Measurements from ENCODE around the gene ATP6V0A1.
"Not testable (repeated sequence)": the region's sequence is repeated elsewhere in the genome, so short reads cannot be mapped to it uniquely, and the experiment has no call there.

Gene ATP6V0A1

DNA sequence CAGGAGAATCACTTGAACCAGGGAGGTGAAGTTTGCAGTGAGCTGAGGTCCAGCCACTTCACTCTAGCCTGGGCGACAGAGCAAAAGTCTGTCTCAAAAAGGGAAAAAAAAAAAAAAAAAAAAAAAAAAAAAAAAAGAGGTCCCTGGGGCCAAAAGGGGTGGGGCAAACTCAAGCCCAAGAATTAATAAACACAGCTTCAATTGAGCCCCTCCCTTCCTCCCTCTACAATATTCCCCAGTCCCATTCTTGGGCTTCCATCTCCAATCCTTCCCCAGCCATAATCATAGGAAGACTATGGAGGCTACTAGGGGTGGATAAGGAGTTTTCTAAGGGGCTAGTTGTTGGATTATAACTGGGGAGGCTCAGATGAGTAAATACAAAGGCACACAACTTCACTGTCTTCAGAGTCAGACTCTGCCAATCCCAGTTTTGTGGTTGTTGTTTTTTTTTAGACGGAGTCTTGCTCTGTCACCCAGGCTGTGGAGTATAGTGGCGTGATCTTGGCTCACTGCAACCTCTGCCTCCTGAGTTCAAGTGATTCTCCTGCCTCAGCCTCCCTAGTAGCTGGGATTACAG lies 45.1 kb upstream of the ATP6V0A1 start:
- Histone ChIP-seq H3K36me3 (ENCODE audit: control insufficient read depth, insufficient read depth, low read length) (no peaks in the 10 kb centered on the region), H3K27me3 (replicated peaks; ENCODE audit: control insufficient read depth, insufficient read depth, low read length) (no peaks in the 10 kb centered on the region), H3K4me3 (replicated peaks; ENCODE audit: low read depth, low read length) (no peak overlapping the region)
- TF ChIP-seq, protein P1, sequence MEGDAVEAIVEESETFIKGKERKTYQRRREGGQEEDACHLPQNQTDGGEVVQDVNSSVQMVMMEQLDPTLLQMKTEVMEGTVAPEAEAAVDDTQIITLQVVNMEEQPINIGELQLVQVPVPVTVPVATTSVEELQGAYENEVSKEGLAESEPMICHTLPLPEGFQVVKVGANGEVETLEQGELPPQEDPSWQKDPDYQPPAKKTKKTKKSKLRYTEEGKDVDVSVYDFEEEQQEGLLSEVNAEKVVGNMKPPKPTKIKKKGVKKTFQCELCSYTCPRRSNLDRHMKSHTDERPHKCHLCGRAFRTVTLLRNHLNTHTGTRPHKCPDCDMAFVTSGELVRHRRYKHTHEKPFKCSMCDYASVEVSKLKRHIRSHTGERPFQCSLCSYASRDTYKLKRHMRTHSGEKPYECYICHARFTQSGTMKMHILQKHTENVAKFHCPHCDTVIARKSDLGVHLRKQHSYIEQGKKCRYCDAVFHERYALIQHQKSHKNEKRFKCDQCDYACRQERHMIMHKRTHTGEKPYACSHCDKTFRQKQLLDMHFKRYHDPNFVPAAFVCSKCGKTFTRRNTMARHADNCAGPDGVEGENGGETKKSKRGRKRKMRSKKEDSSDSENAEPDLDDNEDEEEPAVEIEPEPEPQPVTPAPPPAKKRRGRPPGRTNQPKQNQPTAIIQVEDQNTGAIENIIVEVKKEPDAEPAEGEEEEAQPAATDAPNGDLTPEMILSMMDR (IDR thresholded peaks at IDR 0.05; ENCODE audit: insufficient read depth, low read length, poor library complexity, severe bottlenecking): no peak
- no peak for DNase-seq (ENCODE audit: extremely low read depth, insufficient read length)

DNA sequence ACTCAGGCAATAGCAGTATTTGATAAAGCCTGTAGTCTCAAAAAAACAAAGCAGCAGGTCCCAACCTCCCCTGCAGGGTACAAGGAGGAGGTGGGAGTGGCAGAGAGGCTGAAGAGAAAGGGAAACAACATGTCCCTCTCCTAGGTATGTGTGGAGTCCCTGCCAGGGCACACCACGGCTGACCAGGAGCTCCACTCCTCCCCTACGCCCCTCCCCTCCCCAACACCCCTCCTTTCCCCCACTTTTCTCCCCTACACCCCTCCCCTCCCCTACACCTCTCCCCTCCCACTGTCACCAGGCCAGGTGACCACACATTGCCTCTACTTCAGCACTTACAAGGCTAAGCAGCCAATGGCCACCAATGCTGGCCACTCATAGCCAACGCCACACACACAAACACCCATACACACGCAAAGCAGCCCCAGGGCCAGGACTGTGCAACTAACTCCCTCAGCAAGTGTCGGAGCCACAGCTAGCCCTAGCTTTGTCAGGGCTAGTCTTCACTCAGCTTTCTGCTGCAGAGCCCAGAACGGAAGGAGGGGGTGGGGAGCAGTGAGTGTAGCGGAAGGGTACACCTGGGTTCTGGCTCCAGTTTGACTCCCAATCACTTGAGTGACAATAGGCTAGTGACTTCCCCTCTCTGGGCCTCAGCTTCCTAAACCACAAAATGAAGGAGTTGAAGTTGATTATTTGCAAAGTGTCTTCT lies 43.8 kb upstream of the ATP6V0A1 start:
- DNase-seq (ENCODE audit: extremely low read depth, insufficient read length): peak; percentile 57
- TF ChIP-seq, protein P1 (IDR thresholded peaks at IDR 0.05; ENCODE audit: insufficient read depth, low read length, poor library complexity, severe bottlenecking): no peak
- Histone ChIP-seq H3K4me3 (replicated peaks; ENCODE audit: low read depth, low read length) (peak overlapping the region; percentile 38; the same call in 1 of the 2 replicates), H3K27me3 (replicated peaks; ENCODE audit: control insufficient read depth, insufficient read depth, low read length) (no peaks in the 10 kb centered on the region), H3K36me3 (ENCODE audit: control insufficient read depth, insufficient read depth, low read length) (no peaks in the 10 kb centered on the region)

DNA sequence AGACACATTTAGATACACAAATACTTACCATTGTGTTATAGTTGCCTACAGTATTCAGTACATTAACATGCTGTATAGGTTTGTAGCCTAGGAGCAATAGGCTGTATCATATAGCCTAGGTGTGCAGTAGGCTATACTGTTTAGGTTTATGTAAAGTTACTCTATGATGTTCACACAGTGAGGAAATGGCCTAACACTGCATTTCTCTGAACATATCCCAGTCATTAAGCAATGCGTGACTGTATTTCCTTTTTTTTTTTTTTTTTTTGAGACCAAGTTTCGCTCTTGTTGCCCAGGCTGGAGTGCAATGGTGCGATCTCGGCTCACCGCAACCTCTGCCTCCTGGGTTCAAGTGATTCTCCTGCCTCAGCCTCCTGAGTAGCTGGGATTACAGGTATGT lies 40.7 kb upstream of the ATP6V0A1 start:
- not testable (repeated sequence) for H3K4me3 ChIP-seq (replicated peaks; ENCODE audit: low read depth, low read length); H3K36me3 ChIP-seq (ENCODE audit: control insufficient read depth, insufficient read depth, low read length); H3K27me3 ChIP-seq (replicated peaks; ENCODE audit: control insufficient read depth, insufficient read depth, low read length); DNase-seq (ENCODE audit: extremely low read depth, insufficient read length)

DNA sequence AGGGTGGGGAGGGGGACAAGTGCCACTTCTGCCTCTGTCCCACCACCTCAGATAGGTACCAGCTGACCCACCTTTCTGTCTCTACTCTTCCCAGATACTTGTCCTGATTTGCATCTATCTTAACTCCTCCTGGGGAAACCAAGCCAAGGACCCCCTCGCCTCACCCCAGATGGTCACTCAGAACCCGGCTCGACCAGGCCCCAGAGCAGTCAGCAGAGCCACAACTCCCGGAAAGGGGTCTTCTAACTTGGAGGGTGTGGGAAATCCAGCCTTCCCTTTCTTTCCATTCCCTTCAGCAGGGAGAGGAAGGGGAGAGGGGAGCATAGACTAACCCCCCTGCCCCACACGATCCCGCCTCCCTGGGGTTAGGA lies 37.6 kb upstream of the ATP6V0A1 start:
- no peaks in the 10 kb centered on the region; the same call in 1 of the 2 replicates for H3K27me3 ChIP-seq (replicated peaks; ENCODE audit: control insufficient read depth, insufficient read depth, low read length)
- H3K4me3 ChIP-seq (replicated peaks; ENCODE audit: low read depth, low read length): no peak overlapping the region
- H3K36me3 ChIP-seq (ENCODE audit: control insufficient read depth, insufficient read depth, low read length): no peaks in the 10 kb centered on the region
- TF ChIP-seq, protein P1 (IDR thresholded peaks at IDR 0.05; ENCODE audit: insufficient read depth, low read length, poor library complexity, severe bottlenecking): no peak
- DNase-seq (ENCODE audit: extremely low read depth, insufficient read length): no peak

DNA sequence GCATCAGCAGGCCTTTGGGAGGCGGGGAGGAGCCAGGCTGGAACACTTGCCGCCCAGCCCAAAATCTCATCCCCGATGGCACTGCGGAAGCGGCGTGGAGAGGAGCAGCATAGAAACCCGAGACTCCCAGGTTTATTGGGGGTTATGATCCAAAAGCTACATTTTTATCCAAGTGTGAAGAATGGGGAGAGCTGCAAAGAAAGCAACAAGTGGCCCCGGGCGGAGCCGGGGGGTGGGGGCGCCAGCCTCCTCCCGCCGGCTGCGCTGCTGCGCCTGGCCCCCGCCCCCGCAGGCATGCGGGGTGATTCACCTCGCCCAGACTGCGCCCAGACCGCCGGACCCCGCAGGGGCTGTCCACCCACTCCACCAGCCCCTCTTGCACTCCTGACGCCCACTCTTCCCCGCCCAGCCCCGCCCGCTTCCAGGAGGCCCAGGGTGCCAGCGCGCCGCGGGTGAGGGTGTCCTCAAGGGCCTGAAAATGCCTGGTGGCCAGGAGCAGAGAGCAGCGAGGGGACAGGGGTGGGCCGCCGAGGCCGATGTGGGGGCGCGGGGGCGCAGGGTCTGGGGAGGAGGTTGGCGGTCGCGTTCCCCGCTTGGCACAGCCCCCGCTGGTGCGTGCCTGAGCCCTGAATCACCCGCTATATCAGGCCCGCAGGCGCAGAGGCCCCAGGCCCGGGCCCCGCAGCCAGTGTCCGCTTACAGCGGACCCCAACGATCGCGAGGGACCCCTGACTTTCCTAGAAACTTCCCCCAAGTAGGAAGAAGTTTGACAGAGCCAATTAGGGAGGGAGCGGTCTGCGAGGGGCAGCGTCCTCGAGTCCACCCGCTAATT lies 37.0 kb upstream of the ATP6V0A1 start:
- no peak for DNase-seq (ENCODE audit: extremely low read depth, insufficient read length)
- Histone ChIP-seq H3K36me3 (ENCODE audit: control insufficient read depth, insufficient read depth, low read length) (no peaks in the 10 kb centered on the region), H3K27me3 (replicated peaks; ENCODE audit: control insufficient read depth, insufficient read depth, low read length) (no peaks in the 10 kb centered on the region; the same call in 1 of the 2 replicates), H3K4me3 (replicated peaks; ENCODE audit: low read depth, low read length) (no peak overlapping the region; the same call in 1 of the 2 replicates)
- TF ChIP-seq, protein P1 (IDR thresholded peaks at IDR 0.05; ENCODE audit: insufficient read depth, low read length, poor library complexity, severe bottlenecking): no peak

DNA sequence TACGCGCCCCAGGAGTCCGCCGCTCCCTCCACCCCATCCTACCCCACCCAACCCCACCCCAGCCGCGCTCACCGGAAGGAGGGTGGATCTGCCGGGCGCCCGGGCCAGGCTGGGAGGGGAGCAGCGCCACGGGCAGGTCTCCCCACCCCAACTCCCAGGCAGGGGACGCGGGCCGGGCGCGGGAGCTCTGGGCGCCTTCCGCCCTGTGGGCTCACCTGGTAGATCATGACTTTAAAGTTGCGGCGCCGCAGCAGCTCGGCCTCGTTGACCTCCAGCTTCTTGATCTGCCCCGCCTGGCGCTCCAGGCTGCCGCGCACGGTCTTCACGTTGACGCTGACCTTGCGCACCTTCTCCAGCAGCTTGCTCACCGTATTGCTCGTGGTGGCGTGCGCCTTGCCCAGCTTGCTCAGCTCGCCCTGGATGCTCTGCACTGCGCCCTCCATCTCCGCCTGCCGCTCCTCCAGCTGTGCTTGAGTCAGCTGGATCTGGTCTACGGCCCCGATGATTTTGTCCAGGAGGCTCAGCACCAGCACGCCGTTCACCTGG lies 36.2 kb upstream of the ATP6V0A1 start:
- Histone ChIP-seq H3K27me3 (replicated peaks; ENCODE audit: control insufficient read depth, insufficient read depth, low read length) (no peaks in the 10 kb centered on the region; the same call in 1 of the 2 replicates), H3K4me3 (replicated peaks; ENCODE audit: low read depth, low read length) (peak overlapping the region; percentile 28), H3K36me3 (ENCODE audit: control insufficient read depth, insufficient read depth, low read length) (no peaks in the 10 kb centered on the region)
- TF ChIP-seq, protein P1 (IDR thresholded peaks at IDR 0.05; ENCODE audit: insufficient read depth, low read length, poor library complexity, severe bottlenecking): no peak
- DNase-seq (ENCODE audit: extremely low read depth, insufficient read length): peak; percentile 41

Measured in GM06990 (cell line).